CD4-positive, alpha-beta memory T cell (primary cell): ENCODE measurements around the gene ATXN2. TPM values are rescaled to one million over a fixed set of nuclear protein-coding genes. Genes with fewer than 3 reads are reported as not detected.
"Not testable (repeated sequence)": the region's sequence is repeated elsewhere in the genome, so short reads cannot be mapped to it uniquely, and the experiment has no call there.

ENCODE experiments used
- CTCF ChIA-PET: fragments of 350-600 bp; sonication (Branson Sonifier 250); formaldehyde crosslinking; loops from one replicate; lab custom pipeline; 2021; ENCODE audit warnings: inconsistent platforms; ENCODE audit not compliant: partially characterized antibody; lab: Charles Lee
- POLR2A ChIA-PET: fragments of 350-600 bp; sonication (Branson Sonifier 250); formaldehyde crosslinking; loops from one replicate; lab custom pipeline; 2021; ENCODE audit not compliant: partially characterized antibody; lab: Charles Lee
- DNase-seq, 5 donors: peaks; one replicate each; pipeline versions ENCODE4 v3.0.0 to v3.0.0-alpha.2; 2020 to 2022; ENCODE audit warnings: mixed read lengths in 1 of 5
- H3K27ac ChIP-seq: one replicate; pipeline ENCODE4 v1.7.0; 2013; ENCODE audit warnings: low read depth, low read length
- H3K27me3 ChIP-seq: 2 replicates; pipeline ENCODE4 v1.7.0; 2013; ENCODE audit warnings: mild to moderate bottlenecking, low read length, moderate library complexity; ENCODE audit not compliant: insufficient read depth
- H3K36me3 ChIP-seq: 2 replicates; pipeline ENCODE4 v1.7.0; 2013; ENCODE audit warnings: mild to moderate bottlenecking, low read length, moderate library complexity; ENCODE audit not compliant: insufficient read depth
- H3K4me1 ChIP-seq: 2 replicates; pipeline ENCODE4 v1.7.0; 2013; ENCODE audit warnings: mild to moderate bottlenecking, low read length, moderate library complexity; ENCODE audit not compliant: insufficient read depth
- H3K4me3 ChIP-seq, 2 donors: one replicate each; pipeline ENCODE4 v1.7.0; 2013; ENCODE audit warnings: low read length in 2 of 2, mild to moderate bottlenecking in 1 of 2
- H3K9me3 ChIP-seq, 2 donors: one replicate each; pipeline ENCODE4 v1.7.0; 2013; ENCODE audit warnings: low read length in 2 of 2, control low read depth in 1 of 2; ENCODE audit not compliant: control insufficient read depth in 1 of 2
- H3K27ac Mint-ChIP-seq, 7 donors: one replicate each; pipeline ENCODE4 v1.8.0; 2020 to 2021; ENCODE audit warnings: mixed read lengths in 7 of 7, mild to moderate bottlenecking in 6 of 7, inconsistent platforms in 3 of 7, moderate library complexity in 3 of 7
- H3K27me3 Mint-ChIP-seq, 2 donors: one replicate each; pipeline ENCODE4 v1.8.0; 2020 to 2021; ENCODE audit warnings: mixed read lengths in 2 of 2
- H3K36me3 Mint-ChIP-seq, 2 donors: one replicate each; pipeline ENCODE4 v1.8.0; 2020 to 2021; ENCODE audit warnings: mixed read lengths in 2 of 2, inconsistent platforms in 1 of 2, mild to moderate bottlenecking in 1 of 2
- H3K4me1 Mint-ChIP-seq, 4 donors: one replicate each; pipeline ENCODE4 v1.8.0; 2020 to 2021; ENCODE audit warnings: mixed read lengths in 4 of 4, mild to moderate bottlenecking in 1 of 4
- H3K4me3 Mint-ChIP-seq, 8 donors: one replicate each; pipeline ENCODE4 v1.8.0; 2020 to 2021; ENCODE audit warnings: mixed read lengths in 8 of 8, mild to moderate bottlenecking in 7 of 8, moderate library complexity in 6 of 8, inconsistent platforms in 3 of 8
- H3K9me3 Mint-ChIP-seq, 8 donors: one replicate each; pipeline ENCODE4 v1.8.0; 2020 to 2021; ENCODE audit warnings: mixed read lengths in 8 of 8, mild to moderate bottlenecking in 5 of 8, inconsistent platforms in 3 of 8, moderate library complexity in 1 of 8
- intact Hi-C: fragments of 100-400 bp; cut with micrococcal nuclease; formaldehyde crosslinking; loops from one replicate; pipeline ENCODE4 v1.15.1; 2023
- polyA plus RNA-seq, 2 donors: library from polyadenylated mRNA; unstranded; fragments of 300-500 nt; fragmentation: Illumina TruSeq; gene quantifications; one replicate each; pipeline ENCODE4 v1.2.3, GENCODE V29; 2021
- total RNA-seq, 2 experiments: library from RNA; stranded (reverse); gene quantifications; one replicate each; pipeline ENCODE4 v1.2.3, GENCODE V29; 2021

Gene ATXN2
- total and polyA plus RNA-seq, 4 experiments from 2014 or later: 11.0 to 74.8 (median 53.0) TPM

DNA sequence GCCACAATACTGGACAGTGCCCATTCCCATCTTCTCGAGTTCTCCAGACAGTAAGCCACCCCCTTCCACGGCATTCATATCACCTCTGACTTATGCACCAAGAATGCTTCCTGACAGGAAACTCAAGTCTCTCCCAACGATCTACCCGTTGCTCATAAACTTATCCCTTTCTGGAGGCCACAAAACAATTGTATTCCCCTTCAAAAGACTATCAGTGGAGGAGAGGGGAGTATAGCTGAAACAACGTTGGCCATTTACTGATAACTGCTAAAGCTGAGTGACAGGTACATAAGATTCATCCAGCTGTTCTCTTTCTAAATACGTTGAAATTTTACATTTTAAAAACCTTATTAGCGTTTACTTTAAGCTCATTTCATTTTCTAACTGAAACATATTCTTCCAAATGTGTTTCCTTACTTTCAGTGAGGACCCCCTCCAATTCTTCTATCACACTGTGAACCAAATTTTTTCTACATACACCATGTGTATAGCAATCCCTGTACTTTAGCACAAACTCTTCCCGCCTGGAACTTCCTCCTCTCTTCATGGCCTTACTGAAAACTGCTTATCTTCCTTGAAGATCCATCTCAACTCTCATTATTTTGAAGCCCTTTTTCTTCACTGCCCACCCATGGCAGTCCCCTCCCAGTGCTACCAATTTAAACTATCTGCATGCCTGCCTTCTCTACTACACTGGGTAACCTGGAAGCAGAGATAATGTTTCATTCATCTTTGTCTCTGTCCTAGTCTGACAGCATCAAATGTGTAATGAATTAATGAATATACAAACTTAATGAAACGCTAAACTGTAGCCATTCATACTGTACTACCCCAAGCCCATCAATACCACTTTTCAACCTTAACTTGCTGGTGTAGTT, 28.8 kb downstream of the ATXN2 start:
- POLR2A ChIA-PET: interaction anchor here (0.8 kb wide), 1 partner anchor 9 kb away, joined by 3 read pairs; no protein-coding TSS in a partner anchor
- CTCF ChIA-PET: interaction anchor here (1.6 kb wide), 1 partner anchor 15 kb away, joined by 4 read pairs; no protein-coding TSS in a partner anchor
- Mint-ChIP-seq H3K4me1 (peaks cover 20 to 41% (median 28%) of the 10 kb centered on the region in 4 donors), H3K9me3 (no peaks in the 10 kb centered on the region), H3K36me3 (peaks cover 4 to 13% of the 10 kb centered on the region in 2 donors), H3K27ac (peak overlapping the region in 3 of 7 donors; percentile 37 to 70 (median 50)), H3K27me3 (no peaks in the 10 kb centered on the region), H3K4me3 (no peak overlapping the region)
- no peak overlapping the region for H3K27ac ChIP-seq
- no peak overlapping the region for H3K4me3 ChIP-seq
- no peak for DNase-seq
- intact Hi-C loops: no loop called here
- H3K9me3 ChIP-seq: no peaks in the 10 kb centered on the region
- peaks cover 5% of the 10 kb centered on the region for H3K4me1 ChIP-seq
- H3K27me3 ChIP-seq: no peaks in the 10 kb centered on the region
- no peaks in the 10 kb centered on the region for H3K36me3 ChIP-seq

DNA sequence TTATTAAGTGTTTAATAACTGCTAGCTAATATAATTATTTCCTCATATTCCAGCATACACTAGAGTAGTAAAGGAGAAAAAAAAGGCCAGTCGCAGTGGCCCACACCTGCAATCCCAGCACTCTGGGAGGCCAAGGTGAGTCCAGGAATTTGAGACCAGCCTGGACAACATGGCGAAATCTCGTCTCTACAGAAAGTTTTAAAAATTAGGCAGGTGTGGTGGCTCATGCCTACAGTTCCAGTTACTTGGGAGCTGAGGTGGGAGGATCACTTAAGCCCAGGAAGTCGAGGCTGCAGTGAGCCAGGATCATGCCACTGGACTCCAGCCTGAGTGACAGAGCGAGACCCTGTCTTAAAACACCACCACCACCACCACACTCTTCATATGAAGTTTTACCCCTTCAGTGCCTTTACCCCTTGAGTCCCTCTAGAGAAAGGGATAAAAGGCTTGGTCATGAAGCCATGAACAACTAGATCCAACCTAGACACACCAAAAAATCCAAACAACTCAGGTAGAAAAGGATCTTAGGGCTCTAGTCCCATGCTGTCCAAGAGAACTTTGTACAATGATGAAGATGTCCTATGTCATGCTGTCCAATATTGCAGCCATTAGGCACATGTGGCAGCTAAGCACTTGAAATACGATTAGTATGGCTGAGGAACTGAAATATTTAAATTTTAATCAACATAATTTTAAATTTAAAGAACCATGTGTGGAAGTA, 29.6 kb downstream of the ATXN2 start:
- no peak for DNase-seq
- CTCF ChIA-PET: interaction anchor here (1.4 kb wide), 1 partner anchor 10 kb away, joined by 4 read pairs; no protein-coding TSS in a partner anchor

DNA sequence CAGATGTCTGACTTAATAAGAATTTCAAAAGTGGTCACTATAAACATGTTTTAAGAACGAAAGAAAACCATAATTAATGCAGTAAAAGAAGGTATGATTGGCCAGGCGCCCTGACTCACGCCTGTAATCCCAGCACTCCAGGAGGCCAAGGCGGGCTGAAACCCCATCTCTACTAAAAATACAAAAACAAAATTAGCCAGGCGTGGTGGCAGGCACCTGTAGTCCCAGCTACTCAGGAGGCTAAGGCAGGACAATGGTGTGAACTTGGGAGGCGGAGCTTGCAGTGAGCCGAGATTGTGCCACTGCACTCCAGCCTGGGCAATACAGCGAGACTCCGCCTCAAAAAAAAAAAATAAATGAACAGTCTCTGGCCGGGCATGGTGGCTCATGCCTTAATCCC, 38.3 kb downstream of the ATXN2 start:
- H3K4me3 ChIP-seq, POLR2A ChIA-PET, H3K36me3 Mint-ChIP-seq, intact Hi-C loops, H3K4me3 Mint-ChIP-seq, H3K9me3 Mint-ChIP-seq, H3K9me3 ChIP-seq, H3K27me3 Mint-ChIP-seq, H3K27ac ChIP-seq, H3K27me3 ChIP-seq, CTCF ChIA-PET, H3K27ac Mint-ChIP-seq, H3K36me3 ChIP-seq, DNase-seq, H3K4me1 ChIP-seq: not testable (repeated sequence)
- H3K4me1 Mint-ChIP-seq: peaks cover 11 to 31% (median 16%) of the 10 kb centered on the region in 4 donors

More for the DNA sequence above, 29.6 kb downstream of the ATXN2 start:
- intact Hi-C loops: no loop called here
- H3K4me1 Mint-ChIP-seq: peaks cover 22 to 42% (median 28%) of the 10 kb centered on the region in 4 donors
- H3K4me3 ChIP-seq: no peak overlapping the region
- H3K4me1 ChIP-seq: peaks cover 5% of the 10 kb centered on the region
- H3K27me3 Mint-ChIP-seq: no peaks in the 10 kb centered on the region
- H3K36me3 ChIP-seq: no peaks in the 10 kb centered on the region
- POLR2A ChIA-PET: no interaction called here
- no peak overlapping the region for H3K27ac ChIP-seq
- peaks cover 4 to 16% of the 10 kb centered on the region in 2 donors for H3K36me3 Mint-ChIP-seq
- H3K4me3 Mint-ChIP-seq: no peak overlapping the region
- no peaks in the 10 kb centered on the region for H3K9me3 ChIP-seq
- no peaks in the 10 kb centered on the region for H3K9me3 Mint-ChIP-seq
- H3K27me3 ChIP-seq: no peaks in the 10 kb centered on the region
- H3K27ac Mint-ChIP-seq: peak overlapping the region in 1 of 7 donors; percentile 11

DNA sequence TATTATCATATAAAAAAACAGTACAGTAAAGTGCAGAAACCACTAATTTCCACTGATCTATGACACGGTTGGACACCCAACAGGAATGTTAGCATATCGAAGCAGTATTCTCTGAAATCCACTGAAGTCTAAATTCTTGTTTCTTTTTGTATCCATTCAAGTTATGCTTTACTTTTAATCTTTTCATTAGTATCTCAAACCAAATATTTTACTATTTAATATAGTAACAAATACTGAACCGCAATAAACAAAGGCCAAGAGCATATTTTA, 41.1 kb downstream of the ATXN2 start:
- H3K36me3 Mint-ChIP-seq: peaks cover 14 to 17% of the 10 kb centered on the region in 2 donors
- H3K27me3 Mint-ChIP-seq: no peaks in the 10 kb centered on the region
- no peak overlapping the region for H3K27ac Mint-ChIP-seq
- no peak overlapping the region for H3K4me3 Mint-ChIP-seq
- Histone ChIP-seq H3K27ac (no peak overlapping the region), H3K4me3 (no peak overlapping the region), H3K27me3 (no peaks in the 10 kb centered on the region), H3K4me1 (no peaks in the 10 kb centered on the region), H3K9me3 (no peaks in the 10 kb centered on the region), H3K36me3 (no peaks in the 10 kb centered on the region)
- CTCF ChIA-PET: interaction anchor here (1.0 kb wide), 1 partner anchor 10 kb away, joined by 4 read pairs; no protein-coding TSS in a partner anchor
- intact Hi-C loops: no loop called here
- H3K9me3 Mint-ChIP-seq: peaks cover 0 to 2% (median 0%) of the 10 kb centered on the region in 8 donors
- DNase-seq: no peak
- H3K4me1 Mint-ChIP-seq: peaks cover 12 to 22% (median 15%) of the 10 kb centered on the region in 4 donors
- POLR2A ChIA-PET: no interaction called here

DNA sequence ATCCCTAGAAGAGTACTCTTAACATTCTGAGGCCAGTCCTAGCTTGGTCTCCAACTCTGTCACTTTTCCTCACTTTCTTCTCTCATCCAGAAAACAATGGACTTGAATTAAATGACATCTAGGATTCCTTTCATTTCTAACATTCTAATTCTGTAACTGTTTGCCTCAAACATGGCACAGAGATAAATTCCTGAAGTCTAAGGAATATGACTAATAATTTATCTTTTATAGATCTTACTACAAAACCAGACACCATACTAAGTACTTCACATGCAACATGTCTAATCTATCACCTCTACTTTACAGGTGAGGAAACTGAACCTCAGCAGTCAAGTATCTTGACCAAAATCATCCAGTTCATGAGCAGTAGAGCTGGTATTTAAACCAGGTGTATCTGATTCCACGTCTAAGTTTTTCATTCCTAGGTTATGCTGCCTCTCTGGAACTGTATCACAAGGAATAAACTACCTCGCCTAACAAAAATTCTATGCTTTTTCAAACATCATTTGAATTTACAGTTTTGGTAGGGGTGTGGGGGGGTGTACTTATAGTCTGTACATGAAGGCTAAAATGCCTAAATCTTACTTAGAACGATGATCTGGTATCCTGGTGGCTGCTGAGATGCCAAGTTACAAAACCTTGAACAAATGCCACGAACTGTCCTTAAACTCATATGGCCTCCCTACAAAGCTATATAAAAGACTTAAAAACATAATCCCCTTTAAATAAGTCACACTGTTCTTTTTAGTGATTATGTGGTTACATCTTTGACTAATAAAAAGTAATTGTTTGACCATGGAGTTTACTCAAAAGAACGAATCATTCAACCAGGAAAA, 41.6 kb downstream of the ATXN2 start:
- H3K9me3 ChIP-seq: no peaks in the 10 kb centered on the region
- peaks cover 15 to 17% of the 10 kb centered on the region in 2 donors for H3K36me3 Mint-ChIP-seq
- H3K9me3 Mint-ChIP-seq: peaks cover 0 to 2% (median 0%) of the 10 kb centered on the region in 8 donors
- H3K27me3 Mint-ChIP-seq: no peaks in the 10 kb centered on the region
- POLR2A ChIA-PET: no interaction called here
- DNase-seq: no peak
- no peaks in the 10 kb centered on the region for H3K4me1 ChIP-seq
- no peak overlapping the region for H3K27ac ChIP-seq
- no peaks in the 10 kb centered on the region for H3K27me3 ChIP-seq
- CTCF ChIA-PET: interaction anchor here (1.0 to 1.9 kb wide), 2 partner anchors 9 to 161 kb away, joined by 4 to 6 read pairs; no protein-coding TSS in a partner anchor
- no peak overlapping the region for H3K27ac Mint-ChIP-seq
- no peak overlapping the region for H3K4me3 ChIP-seq
- peaks cover 10 to 22% (median 15%) of the 10 kb centered on the region in 4 donors for H3K4me1 Mint-ChIP-seq
- no peaks in the 10 kb centered on the region for H3K36me3 ChIP-seq
- H3K4me3 Mint-ChIP-seq: no peak overlapping the region
- intact Hi-C loops: no loop called here

DNA sequence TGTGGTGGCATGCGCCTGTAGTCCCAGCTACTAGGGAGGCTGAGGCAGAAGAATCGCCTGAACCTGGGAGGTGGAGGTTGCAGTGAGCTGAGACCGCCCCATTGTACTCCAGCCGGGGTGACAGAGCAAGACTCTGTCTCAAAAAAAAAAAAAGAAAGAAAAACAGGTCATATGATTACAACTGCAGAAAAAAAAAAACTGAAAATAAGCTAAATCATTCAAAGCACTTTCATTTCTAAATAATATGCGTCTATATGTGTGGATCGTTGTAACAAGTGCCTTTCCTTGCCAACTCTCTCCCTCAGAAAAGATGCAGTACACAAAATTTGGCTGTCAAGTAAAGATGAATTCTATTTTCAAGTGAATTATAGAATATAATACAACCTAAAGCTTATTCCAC, 42.4 kb downstream of the ATXN2 start:
- intact Hi-C loops: no loop called here
- peaks cover 0 to 2% (median 0%) of the 10 kb centered on the region in 8 donors for H3K9me3 Mint-ChIP-seq
- POLR2A ChIA-PET: interaction anchor here (0.6 kb wide), 1 partner anchor 136 kb away, joined by 3 read pairs; no protein-coding TSS in a partner anchor

More for the DNA sequence above, 42.4 kb downstream of the ATXN2 start:
- H3K27me3 ChIP-seq: no peaks in the 10 kb centered on the region
- no peaks in the 10 kb centered on the region for H3K36me3 ChIP-seq
- no peak overlapping the region for H3K4me3 Mint-ChIP-seq
- H3K27me3 Mint-ChIP-seq: no peaks in the 10 kb centered on the region
- peaks cover 10 to 22% (median 15%) of the 10 kb centered on the region in 4 donors for H3K4me1 Mint-ChIP-seq
- H3K36me3 Mint-ChIP-seq: peaks cover 22 to 23% of the 10 kb centered on the region in 2 donors
- no peaks in the 10 kb centered on the region for H3K9me3 ChIP-seq
- CTCF ChIA-PET: interaction anchor here (0.7 to 1.9 kb wide), 2 partner anchors 94 to 160 kb away, joined by 3 to 6 read pairs; no protein-coding TSS in a partner anchor
- H3K4me3 ChIP-seq: no peak overlapping the region
- H3K27ac ChIP-seq: no peak overlapping the region
- H3K4me1 ChIP-seq: no peaks in the 10 kb centered on the region
- H3K27ac Mint-ChIP-seq: no peak overlapping the region
- DNase-seq: no peak
